ELR (cell line): ENCODE measurements around the gene WDR20.
A peak's percentile ranks its signal among the peaks of the same experiment; 100 is the strongest.
"Not testable (repeated sequence)": the region's sequence is repeated elsewhere in the genome, so short reads cannot be mapped to it uniquely, and the experiment has no call there.

ENCODE experiments used
- DNase-seq: peaks from one replicate; pipeline ENCODE4 v3.0.0-alpha.2; 2015; ENCODE audit warnings: low read depth

The WDR20 gene

DNA sequence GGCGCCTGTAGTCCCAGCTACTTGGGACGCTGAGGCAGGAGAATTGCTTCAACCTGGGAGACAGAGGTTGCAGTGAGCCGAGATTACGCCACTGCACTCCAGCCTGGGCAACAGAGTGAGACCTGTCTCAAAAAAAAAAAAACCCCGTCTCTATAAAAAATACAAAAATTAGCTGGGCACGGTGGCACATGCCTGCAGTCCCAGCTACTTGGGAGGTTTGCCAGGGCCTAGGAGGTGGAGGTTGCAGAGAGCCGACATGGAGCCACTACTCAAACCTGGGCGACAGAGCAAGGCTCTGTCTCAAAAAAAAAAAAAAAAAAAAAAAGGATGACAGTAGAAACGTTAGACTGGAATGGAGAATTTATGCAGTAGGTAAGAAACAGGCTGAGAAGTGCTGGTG is 5.7 kb upstream of the WDR20 start:
- DNase-seq, result not testable (repeated sequence)

DNA sequence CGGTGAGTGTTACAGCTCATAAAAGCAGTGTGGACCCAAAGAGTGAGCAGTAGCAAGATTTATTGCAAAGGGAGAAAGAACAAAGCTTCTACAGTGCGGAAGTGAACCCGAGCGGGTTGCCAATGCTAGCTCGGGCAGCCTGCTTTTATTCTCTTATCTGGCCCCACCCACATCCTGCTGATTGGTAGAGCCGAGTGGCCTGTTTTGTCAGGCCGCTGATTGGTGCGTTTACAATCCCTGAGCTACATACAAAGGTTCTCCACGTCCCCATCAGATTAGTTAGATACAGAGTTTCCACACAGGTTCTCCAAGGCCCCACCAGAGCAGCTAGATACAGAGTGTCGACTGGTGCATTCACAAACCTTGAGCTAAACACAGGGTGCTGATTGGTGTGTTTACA is 5.0 kb upstream of the WDR20 start:
- DNase-seq, result not testable (repeated sequence)

GRCh38 chr14:102135456-102135855 is 4.2 kb upstream of the WDR20 start:
- DNase-seq, result not testable (repeated sequence)

- peak; percentile 15 for DNase-seq
These were observed 1.2 kb upstream of the WDR20 start for GRCh38 chr14:102138535-102138934.

DNA sequence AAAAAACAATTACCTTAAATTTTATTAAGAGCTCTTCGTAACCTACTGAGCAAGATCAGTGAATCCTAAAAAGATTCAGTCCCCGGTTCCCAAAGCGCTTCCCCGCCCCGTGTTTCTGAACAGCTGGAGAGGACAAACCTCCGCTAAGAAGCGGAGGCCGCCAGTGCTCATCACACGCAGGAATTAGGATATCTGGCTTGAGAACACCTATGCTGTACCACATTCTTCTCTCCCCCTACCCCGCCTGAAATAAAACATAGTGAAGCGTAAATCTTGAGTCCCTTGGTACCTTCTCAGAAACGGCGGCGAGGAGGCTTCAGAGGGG is 774 bp upstream of the WDR20 start:
- DNase-seq, result no peak

DNA sequence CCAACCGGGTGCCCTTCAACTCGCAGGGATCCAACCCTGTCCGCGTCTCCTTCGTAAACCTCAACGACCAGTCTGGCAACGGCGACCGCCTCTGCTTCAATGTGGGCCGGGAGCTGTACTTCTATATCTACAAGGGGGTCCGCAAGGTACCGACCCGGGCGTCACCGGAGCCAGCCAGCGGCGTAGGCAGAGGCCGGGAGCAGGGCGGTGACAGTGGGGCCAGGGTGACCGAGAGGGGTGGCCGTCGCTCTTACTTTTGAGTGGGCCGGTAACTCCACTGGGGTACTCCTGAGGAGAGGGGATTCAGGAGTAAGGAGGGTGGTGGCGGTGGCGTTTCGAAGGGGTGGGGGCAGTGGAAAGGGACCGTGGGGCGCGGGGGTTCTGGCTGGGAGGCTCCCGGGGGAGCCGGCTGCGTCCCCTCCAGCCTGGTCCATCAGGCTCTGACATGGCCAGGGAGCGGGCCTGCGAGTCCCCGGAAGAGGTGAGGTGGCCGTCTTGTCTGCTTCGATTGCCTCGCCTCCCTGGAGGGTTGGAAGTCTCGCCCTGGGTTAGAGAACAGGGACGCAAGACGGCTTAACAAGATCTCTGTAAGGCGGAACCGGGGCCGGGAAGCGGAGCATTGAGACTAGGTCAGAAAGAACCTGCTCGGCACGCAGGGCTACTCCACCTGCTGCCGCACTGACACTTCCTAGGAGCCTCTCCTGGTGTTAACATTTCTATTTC is 491 bp downstream of the WDR20 start:
- peak; percentile 66 for DNase-seq

GRCh38 chr14:102140750-102141145 is 1.1 kb downstream of the WDR20 start:
- no peak for DNase-seq

GRCh38 chr14:102141797-102142196 is 2.1 kb downstream of the WDR20 start:
- DNase-seq, result no peak

GRCh38 chr14:102144914-102145313 is 5.2 kb downstream of the WDR20 start:
- DNase-seq, result no peak

- no peak for DNase-seq
These were observed 5.7 kb downstream of the WDR20 start for GRCh38 chr14:102145395-102145794.

DNA sequence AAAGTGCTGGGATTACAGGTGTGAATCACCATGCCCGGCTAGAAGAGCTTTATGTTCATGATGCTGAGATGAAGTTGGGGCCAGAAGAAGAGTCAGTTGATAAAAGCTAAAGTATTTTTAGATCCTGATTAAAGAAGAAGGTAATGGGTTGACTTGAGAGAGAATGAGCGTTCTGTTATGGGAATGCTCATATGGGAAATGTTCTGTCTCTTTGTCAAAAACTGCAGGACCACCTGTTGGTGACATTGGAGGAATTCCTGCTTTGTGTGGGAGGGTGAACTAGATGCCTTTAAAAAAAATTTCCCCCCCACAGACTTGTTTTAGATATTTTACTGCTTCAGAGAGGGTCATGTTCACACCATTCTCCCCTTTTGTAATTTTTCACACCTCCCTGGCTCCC is 6.7 kb downstream of the WDR20 start:
- no peak for DNase-seq

DNA sequence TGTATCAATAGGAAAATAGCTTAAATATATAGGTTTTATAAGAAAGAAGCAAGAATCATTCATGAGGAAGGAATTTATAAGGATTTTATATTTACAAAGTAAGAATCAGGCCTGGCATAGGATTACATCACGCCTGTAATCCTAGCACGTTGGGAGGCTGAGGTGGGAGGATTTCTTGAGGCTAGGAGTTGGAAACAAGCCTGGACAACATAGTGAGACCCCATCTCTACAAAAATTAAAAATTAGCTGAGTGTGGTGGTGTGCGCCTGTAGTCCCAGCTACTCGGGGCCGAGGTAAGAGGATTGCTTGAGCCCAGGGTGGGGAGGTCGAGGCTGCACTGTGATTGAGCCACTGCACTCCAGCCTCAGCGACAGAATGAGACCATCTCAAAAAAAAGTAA is 10.4 kb downstream of the WDR20 start:
- DNase-seq, result no peak

DNA sequence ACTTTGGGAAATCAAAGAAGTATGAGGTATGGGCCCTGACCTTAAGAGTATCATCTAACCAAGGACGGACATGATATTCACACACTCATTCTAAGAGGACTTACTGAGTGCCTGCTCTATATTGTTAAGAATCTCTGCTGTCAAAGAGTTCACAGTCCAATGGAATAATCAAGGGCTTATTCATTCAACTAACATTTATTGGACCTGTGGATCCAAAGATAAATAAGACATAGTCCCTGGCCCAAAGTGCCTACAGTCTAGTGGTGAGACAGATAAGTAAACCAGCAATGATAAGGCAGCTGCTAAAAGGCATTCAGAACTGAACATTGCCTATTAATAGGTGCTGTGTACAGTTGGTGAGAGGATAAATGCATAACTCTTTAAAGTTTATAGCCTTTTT is 11.0 kb downstream of the WDR20 start:
- no peak for DNase-seq

GRCh38 chr14:102151411-102151810 is 11.7 kb downstream of the WDR20 start:
- not testable (repeated sequence) for DNase-seq

GRCh38 chr14:102154121-102154520 is 14.4 kb downstream of the WDR20 start:
- no peak for DNase-seq

GRCh38 chr14:102154821-102155549 is 15.3 kb downstream of the WDR20 start:
- peak; percentile 21 for DNase-seq

- no peak for DNase-seq
These were observed 17.6 kb downstream of the WDR20 start for GRCh38 chr14:102157346-102157745.

GRCh38 chr14:102158797-102159196 is 19.1 kb downstream of the WDR20 start:
- DNase-seq, result no peak

DNA sequence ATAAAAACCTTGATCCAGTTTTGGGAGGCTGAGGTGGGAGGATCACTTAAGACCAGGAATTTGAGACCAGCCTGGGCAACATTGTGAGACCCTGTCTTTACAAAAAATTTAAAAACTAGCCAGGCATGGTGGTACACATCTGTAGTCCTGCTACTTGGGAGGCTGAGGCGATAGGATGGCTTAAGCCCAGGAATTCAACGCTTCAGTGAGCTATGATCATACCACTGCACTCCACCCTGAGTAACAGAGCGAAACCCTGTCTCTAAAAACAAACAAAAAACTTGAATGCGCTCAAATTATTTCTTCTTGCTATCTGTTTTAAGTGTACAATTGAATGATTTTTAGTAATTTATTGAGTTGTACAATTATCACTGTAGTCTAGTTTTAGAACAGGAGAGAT is 20.1 kb downstream of the WDR20 start:
- no peak for DNase-seq

- DNase-seq, result no peak
These were observed 22.8 kb downstream of the WDR20 start for GRCh38 chr14:102162487-102162886.

GRCh38 chr14:102164241-102164641 is 24.5 kb downstream of the WDR20 start:
- peak; percentile 64 for DNase-seq

GRCh38 chr14:102164965-102165364 is 25.3 kb downstream of the WDR20 start:
- DNase-seq, result no peak

- no peak for DNase-seq
These were observed 30.4 kb downstream of the WDR20 start for GRCh38 chr14:102170061-102170460.
